Mammary epithelial cell (primary cell): ENCODE measurements around the gene VPS51.

Experiments used
- EZH2 ChIP-seq: IDR thresholded peaks from 2 replicates; pipeline ENCODE4 v1.6.1; 2012; ENCODE audit warnings: low read length, inconsistent platforms, borderline replicate concordance
- TF ChIP-seq, protein P1 (sequence below), 2 donors: IDR thresholded peaks in 1 of 2; conservative IDR thresholded peaks in 1 of 2; 2 replicates each; pipeline ENCODE4 v1.5.1; 2011 to 2012; ENCODE audit warnings: inconsistent platforms in 2 of 2, low read length in 2 of 2, mild to moderate bottlenecking in 2 of 2, control low read depth in 1 of 2, low read depth in 1 of 2; ENCODE audit not compliant: insufficient read depth in 1 of 2; ENCODE audit errors: extremely low read depth in 1 of 2

DNA sequence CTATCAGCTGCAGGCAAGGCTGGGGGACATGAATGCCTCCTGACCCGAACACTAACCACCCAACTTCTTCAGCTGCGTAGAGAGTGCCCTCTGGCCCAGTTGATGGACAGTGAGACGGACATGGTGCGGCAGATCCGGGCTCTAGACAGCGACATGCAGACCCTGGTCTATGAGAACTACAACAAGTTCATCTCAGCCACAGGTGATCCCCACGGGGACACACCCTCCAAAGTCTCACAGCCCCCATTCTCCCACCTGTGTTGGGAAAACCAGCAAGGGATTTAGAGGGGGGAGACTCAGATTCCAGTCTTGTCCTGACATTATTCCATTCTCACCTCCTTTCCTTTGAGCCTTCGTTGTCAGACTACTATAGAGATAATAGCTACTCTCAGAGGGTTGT, 912 bp downstream of the VPS51 start:
- TF ChIP-seq, protein P1, sequence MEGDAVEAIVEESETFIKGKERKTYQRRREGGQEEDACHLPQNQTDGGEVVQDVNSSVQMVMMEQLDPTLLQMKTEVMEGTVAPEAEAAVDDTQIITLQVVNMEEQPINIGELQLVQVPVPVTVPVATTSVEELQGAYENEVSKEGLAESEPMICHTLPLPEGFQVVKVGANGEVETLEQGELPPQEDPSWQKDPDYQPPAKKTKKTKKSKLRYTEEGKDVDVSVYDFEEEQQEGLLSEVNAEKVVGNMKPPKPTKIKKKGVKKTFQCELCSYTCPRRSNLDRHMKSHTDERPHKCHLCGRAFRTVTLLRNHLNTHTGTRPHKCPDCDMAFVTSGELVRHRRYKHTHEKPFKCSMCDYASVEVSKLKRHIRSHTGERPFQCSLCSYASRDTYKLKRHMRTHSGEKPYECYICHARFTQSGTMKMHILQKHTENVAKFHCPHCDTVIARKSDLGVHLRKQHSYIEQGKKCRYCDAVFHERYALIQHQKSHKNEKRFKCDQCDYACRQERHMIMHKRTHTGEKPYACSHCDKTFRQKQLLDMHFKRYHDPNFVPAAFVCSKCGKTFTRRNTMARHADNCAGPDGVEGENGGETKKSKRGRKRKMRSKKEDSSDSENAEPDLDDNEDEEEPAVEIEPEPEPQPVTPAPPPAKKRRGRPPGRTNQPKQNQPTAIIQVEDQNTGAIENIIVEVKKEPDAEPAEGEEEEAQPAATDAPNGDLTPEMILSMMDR (conservative IDR thresholded peaks at IDR 0.05 in 1 of 2, IDR thresholded peaks at IDR 0.05 in 1 of 2; ENCODE audit: extremely low read depth in 1 of 2, insufficient read depth in 1 of 2, low read depth in 1 of 2, low read length in 2 of 2), result no peak
- no peak for TF ChIP-seq EZH2
